Uterus (tissue), 4 donors: ENCODE results near the gene CNNM3. TPM values are rescaled to one million over a fixed set of nuclear protein-coding genes. Genes with fewer than 3 reads are reported as not detected.

Source experiments
- DNase-seq, 2 donors: peaks; one replicate each; pipeline ENCODE4 v3.0.0-alpha.2; 2019 to 2020
- H3K27ac ChIP-seq, 2 donors: fragments of 200-600 bp; sonication (generic); 1 replicate in 1 of 2; 2 replicates in 1 of 2; pipeline ENCODE4 v1.5.1; 2016 to 2018
- H3K27me3 ChIP-seq, 2 donors: fragments of 200-600 bp; sonication (generic); one replicate each; pipeline ENCODE4 v1.5.1; 2018 to 2019; ENCODE audit warnings: control low read depth in 1 of 2
- H3K36me3 ChIP-seq, 2 donors: fragments of 200-600 bp; sonication (generic); one replicate each; pipeline ENCODE4 v1.5.1; 2019; ENCODE audit warnings: control low read depth in 1 of 2
- H3K4me1 ChIP-seq, 2 donors: fragments of 200-600 bp; sonication (generic); one replicate each; pipeline ENCODE4 v1.5.1; 2018 to 2019; ENCODE audit warnings: control low read depth in 1 of 2
- H3K4me3 ChIP-seq, 2 donors: fragments of 200-600 bp; sonication (generic); 1 replicate in 1 of 2; 2 replicates in 1 of 2; pipeline ENCODE4 v1.5.1; 2018 to 2019; ENCODE audit warnings: mild to moderate bottlenecking in 1 of 2
- H3K9me3 ChIP-seq, 2 donors: fragments of 200-600 bp; sonication (generic); one replicate each; pipeline ENCODE4 v1.5.1; 2019; ENCODE audit warnings: control low read depth in 1 of 2
- POLR2A ChIP-seq, 2 donors: fragments of 450-650 bp; IDR thresholded peaks; one replicate each; pipeline ENCODE4 v1.6.1; 2016; ENCODE audit warnings: antibody characterized with exemption in 2 of 2, mild to moderate bottlenecking in 1 of 2, moderate library complexity in 1 of 2
- intact Hi-C: fragments of 100-400 bp; cut with DNase I; formaldehyde crosslinking; loops from one replicate; pipeline ENCODE4 v1.15.1; 2023; ENCODE audit warnings: low total_unique reads
- total RNA-seq, 4 donors: library from RNA; depleted of rRNA in 3 of 4; stranded (reverse); fragments of >200 nt in 3 of 4; gene quantifications; one replicate each; pipeline versions ENCODE4 v1.1.0 to v1.2.4, GENCODE V29; 2014 to 2023
- TF ChIP-seq, protein P1 (sequence below), 4 experiments: fragments of 200-600 bp in 2 of 4; fragments of 450-650 bp in 2 of 4; sonication (generic) in 2 of 4; IDR thresholded peaks; one replicate each; pipeline ENCODE4 v1.5.1; 2016 to 2019; ENCODE audit warnings: antibody characterized with exemption in 4 of 4, mild to moderate bottlenecking in 2 of 4, moderate library complexity in 1 of 4
- donor health status: DM: yes; HTN: yes; CAD: no.

Gene CNNM3
- total RNA-seq, 4 donors from 2014 or later: 1.5 to 21.1 (median 11.2) TPM

DNA sequence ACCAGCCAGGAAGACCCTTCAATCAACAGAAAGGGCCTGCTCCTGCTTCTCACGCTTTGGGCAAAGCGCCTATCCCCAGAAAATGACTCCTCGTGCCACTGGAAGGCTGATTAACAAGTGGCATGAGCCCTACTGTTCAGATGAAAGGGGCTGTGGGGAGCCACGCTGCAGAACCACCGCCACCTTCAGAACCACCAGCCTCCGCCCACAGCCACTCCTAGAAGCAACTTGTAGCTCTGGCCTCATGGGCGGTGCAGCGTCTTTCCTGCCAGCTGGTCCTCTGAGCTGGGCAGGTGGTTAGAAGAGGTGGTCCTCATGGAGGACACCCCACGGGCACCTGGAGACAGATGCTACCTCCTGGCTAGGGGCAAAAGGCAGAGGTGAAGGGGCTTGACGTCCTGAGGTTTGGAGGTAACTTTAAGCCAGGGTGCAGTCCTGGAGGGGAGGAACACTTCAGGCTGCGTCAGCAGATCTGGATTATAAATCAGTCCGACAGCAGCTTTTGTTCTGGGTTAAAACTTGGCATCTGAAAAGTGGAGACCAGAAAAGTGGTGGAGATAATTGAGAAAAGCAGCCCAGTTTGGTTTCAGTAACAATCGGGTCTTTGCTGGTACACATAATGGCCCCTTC, 54.7 kb downstream of the CNNM3 start:
- Histone ChIP-seq H3K36me3 (no peaks in the 10 kb centered on the region), H3K27ac (peak overlapping the region; percentile 94 to 100), H3K27me3 (no peaks in the 10 kb centered on the region), H3K4me1 (peaks cover 4 to 25% of the 10 kb centered on the region in 2 donors), H3K9me3 (no peaks in the 10 kb centered on the region), H3K4me3 (peak overlapping the region; percentile 61 to 100)
- TF ChIP-seq POLR2A (IDR thresholded peaks at IDR 0.05): peak in 1 of 2 donors; percentile 18
- TF ChIP-seq, protein P1, sequence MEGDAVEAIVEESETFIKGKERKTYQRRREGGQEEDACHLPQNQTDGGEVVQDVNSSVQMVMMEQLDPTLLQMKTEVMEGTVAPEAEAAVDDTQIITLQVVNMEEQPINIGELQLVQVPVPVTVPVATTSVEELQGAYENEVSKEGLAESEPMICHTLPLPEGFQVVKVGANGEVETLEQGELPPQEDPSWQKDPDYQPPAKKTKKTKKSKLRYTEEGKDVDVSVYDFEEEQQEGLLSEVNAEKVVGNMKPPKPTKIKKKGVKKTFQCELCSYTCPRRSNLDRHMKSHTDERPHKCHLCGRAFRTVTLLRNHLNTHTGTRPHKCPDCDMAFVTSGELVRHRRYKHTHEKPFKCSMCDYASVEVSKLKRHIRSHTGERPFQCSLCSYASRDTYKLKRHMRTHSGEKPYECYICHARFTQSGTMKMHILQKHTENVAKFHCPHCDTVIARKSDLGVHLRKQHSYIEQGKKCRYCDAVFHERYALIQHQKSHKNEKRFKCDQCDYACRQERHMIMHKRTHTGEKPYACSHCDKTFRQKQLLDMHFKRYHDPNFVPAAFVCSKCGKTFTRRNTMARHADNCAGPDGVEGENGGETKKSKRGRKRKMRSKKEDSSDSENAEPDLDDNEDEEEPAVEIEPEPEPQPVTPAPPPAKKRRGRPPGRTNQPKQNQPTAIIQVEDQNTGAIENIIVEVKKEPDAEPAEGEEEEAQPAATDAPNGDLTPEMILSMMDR (IDR thresholded peaks at IDR 0.05): no peak
- intact Hi-C loops: no loop called here
- DNase-seq: peak; percentile 61 to 68

DNA sequence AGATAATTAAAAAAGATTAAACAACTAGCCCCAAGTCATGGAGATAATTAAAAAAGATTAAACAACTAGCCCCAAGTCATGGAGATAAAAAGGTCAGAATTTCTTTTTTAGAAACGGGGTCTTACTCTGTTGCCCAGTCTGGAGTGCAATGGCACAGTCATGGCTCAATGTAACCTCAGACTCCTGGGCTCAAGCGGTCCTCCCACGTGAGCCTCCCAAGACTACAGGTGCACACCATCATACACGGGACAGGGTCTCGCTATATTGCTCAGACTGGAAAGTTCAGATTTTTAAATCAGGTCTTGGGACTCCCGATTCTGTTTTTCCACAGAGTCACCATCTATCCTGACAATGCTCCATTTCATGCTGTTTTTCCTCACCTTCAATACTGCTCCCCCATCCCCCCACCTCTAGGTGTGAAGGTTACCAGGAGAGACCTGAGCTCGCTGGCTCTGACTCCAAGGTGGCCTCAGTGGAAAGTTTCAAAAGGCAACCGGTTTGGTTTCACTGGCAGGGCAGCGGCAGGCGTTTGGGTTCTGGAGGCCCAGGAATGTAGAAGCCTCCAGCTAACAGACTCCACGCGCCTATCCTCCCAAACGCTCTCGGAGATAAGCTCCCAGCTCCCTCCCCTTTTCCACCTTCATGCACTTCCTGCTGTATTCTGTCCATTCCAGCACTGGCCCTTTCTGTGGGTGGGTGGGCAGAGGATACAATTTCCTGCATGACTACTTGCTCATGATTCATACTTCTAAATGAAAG, 56.7 kb downstream of the CNNM3 start:
- intact Hi-C loops: no loop called here
- no peaks in the 10 kb centered on the region for H3K36me3 ChIP-seq

DNA sequence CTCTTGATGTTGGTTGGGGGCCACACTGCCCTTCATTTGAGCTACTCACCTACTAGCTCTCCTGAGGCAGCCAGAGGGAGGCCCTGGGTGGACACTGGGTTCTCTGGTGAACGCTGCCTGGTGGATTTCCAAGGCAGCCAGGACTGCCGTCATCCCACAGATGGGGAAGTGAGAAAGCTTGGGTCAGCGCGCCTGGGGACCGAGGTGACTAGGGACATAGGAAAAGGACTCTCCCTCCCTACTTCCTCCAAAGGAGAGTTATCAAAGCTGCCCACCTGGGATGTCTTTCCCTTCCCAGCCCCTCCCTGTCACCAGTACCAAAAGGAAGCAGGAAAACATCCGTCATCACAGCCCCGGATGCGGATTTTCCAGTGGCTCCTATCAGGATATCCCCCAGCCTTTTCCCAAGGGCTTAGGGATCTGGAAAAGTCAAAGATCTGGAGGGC, 57.6 kb downstream of the CNNM3 start:
- no peaks in the 10 kb centered on the region for H3K36me3 ChIP-seq
- intact Hi-C loops: no loop called here
- TF ChIP-seq, protein P1 (IDR thresholded peaks at IDR 0.05): no peak
- no peak for TF ChIP-seq POLR2A (IDR thresholded peaks at IDR 0.05)
- no peaks in the 10 kb centered on the region for H3K27me3 ChIP-seq
- H3K9me3 ChIP-seq: no peaks in the 10 kb centered on the region
- H3K4me3 ChIP-seq: no peak overlapping the region
- peaks cover 0 to 19% of the 10 kb centered on the region in 2 donors for H3K4me1 ChIP-seq
- peak overlapping the region; percentile 51 to 65 for H3K27ac ChIP-seq
- peak; percentile 51 to 63 for DNase-seq

More for the DNA sequence above, 56.7 kb downstream of the CNNM3 start:
- H3K4me1 ChIP-seq: peaks cover 0 to 12% of the 10 kb centered on the region in 2 donors
- no peaks in the 10 kb centered on the region for H3K9me3 ChIP-seq
- no peak overlapping the region for H3K4me3 ChIP-seq
- TF ChIP-seq, protein P1 (IDR thresholded peaks at IDR 0.05): no peak
- no peak for DNase-seq
- peak overlapping the region; percentile 51 to 65 for H3K27ac ChIP-seq
- H3K27me3 ChIP-seq: no peaks in the 10 kb centered on the region

DNA sequence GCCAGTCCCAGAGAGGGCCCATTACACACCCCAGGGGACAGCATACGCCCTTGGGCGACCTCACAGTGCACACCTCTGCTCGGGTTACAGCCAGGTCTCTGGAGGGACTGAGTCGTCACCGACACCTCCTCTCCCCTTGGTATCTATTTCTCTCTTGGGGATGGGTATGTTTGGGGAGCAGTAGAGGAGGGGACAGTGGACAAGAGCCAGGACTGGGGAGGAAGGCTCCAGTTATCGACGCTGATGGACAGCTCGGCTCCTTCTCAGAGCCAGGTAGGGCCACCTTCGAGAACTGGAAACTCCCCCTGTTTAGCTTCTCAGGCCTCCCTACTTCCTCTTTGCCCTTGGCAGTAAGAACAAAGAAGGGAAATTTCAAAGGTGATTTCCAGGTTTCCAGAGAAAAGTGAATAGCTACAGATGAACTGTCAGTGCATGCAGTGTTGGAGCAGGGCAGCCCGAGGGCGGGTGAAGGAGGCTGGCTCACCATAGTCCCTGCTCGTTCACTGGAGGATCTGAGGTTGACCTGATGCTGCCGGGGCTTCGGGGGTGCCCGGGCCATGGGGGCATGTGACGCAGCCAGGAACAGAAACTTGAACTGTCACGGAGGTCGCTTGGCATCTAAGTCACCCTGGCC, 58.2 kb downstream of the CNNM3 start:
- DNase-seq: no peak
- Histone ChIP-seq H3K27me3 (no peaks in the 10 kb centered on the region), H3K27ac (peak overlapping the region; percentile 51 to 65), H3K4me1 (peaks cover 0 to 19% of the 10 kb centered on the region in 2 donors), H3K36me3 (no peaks in the 10 kb centered on the region), H3K4me3 (no peak overlapping the region), H3K9me3 (no peaks in the 10 kb centered on the region)
- TF ChIP-seq, protein P1 (IDR thresholded peaks at IDR 0.05): no peak
- no peak for TF ChIP-seq POLR2A (IDR thresholded peaks at IDR 0.05)
- intact Hi-C loops: no loop called here
